AG04450 (cell line): ENCODE measurements around the gene CDH22. TPM values are rescaled to one million over a fixed set of nuclear protein-coding genes. Genes with fewer than 3 reads are reported as not detected.

Experiments used
- CTCF ChIA-PET: fragments of 300-600, 350-600 bp; formaldehyde crosslinking; extraction: SDS; loops from one replicate; lab custom pipeline; 2022; ENCODE audit warnings: antibody characterized with exemption, inconsistent platforms; lab: Charles Lee
- POLR2A ChIA-PET: fragments of 350-600 bp; formaldehyde crosslinking; extraction: SDS; loops from one replicate; lab custom pipeline; 2021; ENCODE audit warnings: antibody characterized with exemption, inconsistent platforms; lab: Yijun Ruan, JAX
- DNase-seq: peaks from one replicate; pipeline ENCODE4 v3.0.0-alpha.2; 2011; ENCODE audit warnings: low read depth, low spot score
- H3K27ac ChIP-seq: one replicate; pipeline ENCODE4 v1.5.1; 2012; ENCODE audit warnings: low read depth, low read length, control low read depth
- H3K27me3 ChIP-seq: one replicate; pipeline ENCODE4 v1.6.0; 2012; ENCODE audit warnings: low read length; ENCODE audit not compliant: control insufficient read depth, insufficient read depth
- H3K4me3 ChIP-seq: 2 replicates; pipeline ENCODE4 v1.5.1; 2011; ENCODE audit warnings: mild to moderate bottlenecking, low read depth, low read length, control low read depth
- H3K9me3 ChIP-seq: 2 replicates; pipeline ENCODE4 v1.5.1; 2012; ENCODE audit warnings: low read length; ENCODE audit not compliant: control insufficient read depth, insufficient read depth
- polyA plus RNA-seq: library from polyadenylated mRNA; depleted of rRNA; stranded (reverse); fragments of >200 nt; gene quantifications from 2 replicates; pipeline ENCODE4 v1.2.3, GENCODE V29; 2011
- TF ChIP-seq, protein P1 (sequence below): IDR thresholded peaks from 2 replicates; pipeline ENCODE4 v1.5.1; 2011; ENCODE audit warnings: low read depth, low read length, control low read depth, inconsistent platforms

Gene CDH22
- polyA plus RNA-seq, 1 experiment = not detected

GRCh38 chr20:46341074-46342009, 33.0 kb upstream of the CDH22 start:
- TF ChIP-seq, protein P1, sequence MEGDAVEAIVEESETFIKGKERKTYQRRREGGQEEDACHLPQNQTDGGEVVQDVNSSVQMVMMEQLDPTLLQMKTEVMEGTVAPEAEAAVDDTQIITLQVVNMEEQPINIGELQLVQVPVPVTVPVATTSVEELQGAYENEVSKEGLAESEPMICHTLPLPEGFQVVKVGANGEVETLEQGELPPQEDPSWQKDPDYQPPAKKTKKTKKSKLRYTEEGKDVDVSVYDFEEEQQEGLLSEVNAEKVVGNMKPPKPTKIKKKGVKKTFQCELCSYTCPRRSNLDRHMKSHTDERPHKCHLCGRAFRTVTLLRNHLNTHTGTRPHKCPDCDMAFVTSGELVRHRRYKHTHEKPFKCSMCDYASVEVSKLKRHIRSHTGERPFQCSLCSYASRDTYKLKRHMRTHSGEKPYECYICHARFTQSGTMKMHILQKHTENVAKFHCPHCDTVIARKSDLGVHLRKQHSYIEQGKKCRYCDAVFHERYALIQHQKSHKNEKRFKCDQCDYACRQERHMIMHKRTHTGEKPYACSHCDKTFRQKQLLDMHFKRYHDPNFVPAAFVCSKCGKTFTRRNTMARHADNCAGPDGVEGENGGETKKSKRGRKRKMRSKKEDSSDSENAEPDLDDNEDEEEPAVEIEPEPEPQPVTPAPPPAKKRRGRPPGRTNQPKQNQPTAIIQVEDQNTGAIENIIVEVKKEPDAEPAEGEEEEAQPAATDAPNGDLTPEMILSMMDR = no peak
- ChIA-PET CTCF (no interaction called here), POLR2A (no interaction called here)
- DNase-seq = no peak
- peaks cover 76% of the 10 kb centered on the region for H3K27me3 ChIP-seq
- H3K4me3 ChIP-seq = no peak overlapping the region
- H3K27ac ChIP-seq = no peak overlapping the region
- no peaks in the 10 kb centered on the region; the same call in 1 of the 2 replicates for H3K9me3 ChIP-seq

DNA sequence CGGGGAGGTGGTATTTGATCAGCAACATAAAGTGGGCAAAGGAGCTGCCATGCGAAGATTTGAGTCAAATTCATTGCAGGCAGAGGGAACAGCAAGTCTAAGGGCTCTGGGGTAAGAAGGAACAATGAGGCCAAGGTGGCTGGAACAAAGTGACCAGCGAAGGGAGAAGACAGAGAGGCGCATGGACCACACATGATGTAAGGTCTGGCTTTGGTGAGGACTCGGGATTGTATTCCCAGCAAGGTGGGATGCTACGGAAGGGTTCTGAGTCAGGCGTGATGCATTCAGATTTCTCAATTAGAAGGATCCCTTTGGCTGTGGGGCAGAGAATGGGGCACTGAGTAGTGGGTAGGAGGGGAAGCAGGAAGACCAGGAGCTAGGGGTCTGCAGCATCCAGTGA, 30.7 kb upstream of the CDH22 start:
- no peak overlapping the region for H3K4me3 ChIP-seq
- TF ChIP-seq, protein P1 = no peak
- H3K9me3 ChIP-seq = no peaks in the 10 kb centered on the region; the same call in 1 of the 2 replicates
- CTCF ChIA-PET = interaction anchor here (1.5 kb wide), 1 partner anchor 10 kb away, joined by 4 read pairs; no protein-coding TSS in a partner anchor
- no peak for DNase-seq
- POLR2A ChIA-PET = no interaction called here
- H3K27ac ChIP-seq = no peak overlapping the region
- H3K27me3 ChIP-seq = peaks cover 83% of the 10 kb centered on the region

- TF ChIP-seq, protein P1 = no peak
- DNase-seq = no peak
- ChIA-PET CTCF (interaction anchor here (0.7 to 1.2 kb wide), 2 partner anchors 12 to 199 kb away, joined by 3 to 5 read pairs; no protein-coding TSS in a partner anchor), POLR2A (no interaction called here)
- no peaks in the 10 kb centered on the region; the same call in 1 of the 2 replicates for H3K9me3 ChIP-seq
- no peak overlapping the region for H3K27ac ChIP-seq
- H3K4me3 ChIP-seq = no peak overlapping the region
- H3K27me3 ChIP-seq = peaks cover 81% of the 10 kb centered on the region
These were observed 28.4 kb upstream of the CDH22 start for GRCh38 chr20:46336735-46337134.

DNA sequence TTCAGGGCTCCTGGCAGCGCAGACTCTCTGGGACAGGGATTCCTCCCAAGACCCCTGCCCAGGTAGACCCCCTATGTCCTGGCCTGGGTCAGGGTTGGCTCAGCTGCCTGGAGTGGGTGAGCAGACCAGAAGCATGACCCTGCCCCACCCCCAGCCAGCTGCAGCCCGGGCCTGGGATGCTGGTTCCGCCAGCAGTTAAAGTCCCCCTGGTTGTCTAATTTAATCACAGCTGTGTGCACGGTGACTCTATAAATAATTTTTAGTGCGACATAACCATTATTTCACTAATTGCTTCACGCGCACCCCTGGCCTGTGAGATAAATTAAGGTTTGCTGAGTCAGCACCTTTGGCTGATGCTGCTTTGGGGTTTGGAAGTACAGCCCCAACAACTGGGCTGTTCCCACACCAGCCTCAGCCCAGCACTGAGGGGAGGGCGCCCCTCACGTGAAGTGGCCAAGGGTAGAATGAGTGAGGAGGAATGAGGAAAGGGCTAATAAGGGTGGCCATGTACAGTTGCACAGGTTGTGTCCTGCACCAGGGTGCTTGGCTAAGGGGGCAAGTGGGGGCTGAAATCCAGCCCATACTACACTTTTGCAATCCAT, 26.1 kb upstream of the CDH22 start:
- H3K9me3 ChIP-seq = no peaks in the 10 kb centered on the region; the same call in 1 of the 2 replicates
- H3K27ac ChIP-seq = no peak overlapping the region
- ChIA-PET POLR2A (no interaction called here), CTCF (no interaction called here)
- no peak for DNase-seq
- peaks cover 77% of the 10 kb centered on the region for H3K27me3 ChIP-seq
- TF ChIP-seq, protein P1 = no peak
- H3K4me3 ChIP-seq = no peak overlapping the region
